Erythroblast (primary cell): ENCODE measurements around the gene TPX2.

ENCODE experiments used
- GATA1 ChIP-seq: IDR thresholded peaks from 2 replicates; pipeline ENCODE4 v1.6.1; 2011; ENCODE audit warnings: low read depth, mild to moderate bottlenecking, control low read depth, low read length, moderate library complexity
- POLR2A ChIP-seq: IDR thresholded peaks from 2 replicates; pipeline ENCODE4 v1.6.1; 2011; ENCODE audit warnings: mild to moderate bottlenecking, low read length

DNA sequence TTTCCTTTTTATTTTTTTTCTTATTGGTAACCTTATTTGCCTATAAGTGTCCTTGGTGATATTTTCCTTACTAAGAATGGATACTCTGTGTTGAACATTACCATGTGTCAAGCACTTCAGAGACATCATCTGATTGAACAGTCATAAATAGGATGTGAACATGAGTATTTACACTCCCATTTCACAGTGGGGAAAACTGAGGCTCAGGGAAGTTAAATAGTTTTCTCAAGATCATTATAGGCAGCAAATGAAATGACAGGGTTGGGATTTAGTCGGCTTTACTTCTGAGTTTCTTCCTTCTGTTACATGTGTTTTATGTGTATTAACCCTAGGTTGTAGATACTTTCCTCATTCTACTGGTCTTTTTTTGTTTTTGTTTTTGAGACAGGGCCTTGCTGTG is 35.3 kb downstream of the TPX2 start:
- TF ChIP-seq POLR2A (no peak), GATA1 (no peak)
